RWPE2 (cell line): ENCODE data around the gene STX18.

Experiments used
- ATAC-seq: fragments of 200-7000 bp; cut with Tn5 transposase; 3 replicates; pipeline ENCODE4 v1.9.1; 2021; ENCODE audit warnings: low read depth
- DNase-seq: peaks from one replicate; pipeline ENCODE4 v3.0.0-alpha.2; 2020; ENCODE audit warnings: low spot score
- H3K27ac ChIP-seq: fragments of 450-650 bp; 2 replicates; pipeline ENCODE4 v1.5.1; 2017; ENCODE audit warnings: mild to moderate bottlenecking; ENCODE audit not compliant: poor library complexity, severe bottlenecking
- H3K27me3 ChIP-seq: fragments of 250-450 bp; sonication (Bioruptor Pico); 2 replicates; pipeline ENCODE4 v1.5.1; 2021; ENCODE audit warnings: mild to moderate bottlenecking, moderate library complexity; ENCODE audit not compliant: insufficient read depth, poor library complexity, severe bottlenecking
- H3K36me3 ChIP-seq: fragments of 250-450 bp; sonication (Bioruptor Pico); 2 replicates; pipeline ENCODE4 v1.5.1; 2020; ENCODE audit warnings: low read depth, mild to moderate bottlenecking, moderate library complexity
- H3K4me1 ChIP-seq: fragments of 250-450 bp; sonication (Bioruptor Pico); 2 replicates; pipeline ENCODE4 v1.5.1; 2021; ENCODE audit warnings: mild to moderate bottlenecking, moderate library complexity; ENCODE audit not compliant: insufficient read depth, poor library complexity, severe bottlenecking
- H3K4me3 ChIP-seq: fragments of 250-450 bp; sonication (Bioruptor Pico); 2 replicates; pipeline ENCODE4 v1.5.1; 2021; ENCODE audit warnings: mild to moderate bottlenecking, moderate library complexity; ENCODE audit not compliant: severe bottlenecking
- H3K9me3 ChIP-seq: fragments of 250-450 bp; sonication (Bioruptor Pico); 2 replicates; pipeline ENCODE4 v1.5.1; 2021; ENCODE audit warnings: mild to moderate bottlenecking, moderate library complexity; ENCODE audit not compliant: severe bottlenecking
- CTCF ChIP-seq: fragments of 450-650 bp; IDR thresholded peaks from one replicate; pipeline ENCODE4 v1.5.1; 2017; ENCODE audit warnings: mild to moderate bottlenecking, moderate library complexity; ENCODE audit not compliant: poor library complexity, severe bottlenecking

Gene STX18

GRCh38 chr4:4419896-4420295, 122.0 kb downstream of the STX18 start:
- no peak for TF ChIP-seq CTCF
- ATAC-seq (no peak), DNase-seq (no peak)
- Histone ChIP-seq H3K27ac (no peak overlapping the region), H3K4me1 (no peaks in the 10 kb centered on the region), H3K27me3 (no peaks in the 10 kb centered on the region), H3K9me3 (no peaks in the 10 kb centered on the region), H3K4me3 (no peak overlapping the region), H3K36me3 (peaks cover 12% of the 10 kb centered on the region)

GRCh38 chr4:4418676-4419390, 123.0 kb downstream of the STX18 start:
- no peak overlapping the region for H3K4me3 ChIP-seq
- H3K4me1 ChIP-seq: no peaks in the 10 kb centered on the region
- H3K27ac ChIP-seq: no peak overlapping the region
- H3K27me3 ChIP-seq: no peaks in the 10 kb centered on the region
- H3K9me3 ChIP-seq: no peaks in the 10 kb centered on the region
- ATAC-seq: no peak
- no peak for TF ChIP-seq CTCF
- H3K36me3 ChIP-seq: peaks cover 12% of the 10 kb centered on the region
- DNase-seq: no peak

GRCh38 chr4:4417886-4418285, 124.0 kb downstream of the STX18 start:
- ATAC-seq (no peak), DNase-seq (no peak)
- no peak overlapping the region for H3K4me3 ChIP-seq
- no peaks in the 10 kb centered on the region for H3K9me3 ChIP-seq
- no peak overlapping the region for H3K27ac ChIP-seq
- H3K27me3 ChIP-seq: no peaks in the 10 kb centered on the region
- no peaks in the 10 kb centered on the region for H3K4me1 ChIP-seq
- peaks cover 12% of the 10 kb centered on the region for H3K36me3 ChIP-seq
- TF ChIP-seq CTCF: no peak

- Histone ChIP-seq H3K27ac (no peak overlapping the region), H3K4me1 (no peaks in the 10 kb centered on the region), H3K36me3 (peaks cover 12% of the 10 kb centered on the region), H3K4me3 (no peak overlapping the region), H3K9me3 (no peaks in the 10 kb centered on the region), H3K27me3 (no peaks in the 10 kb centered on the region)
- ATAC-seq (no peak), DNase-seq (no peak)
- no peak for TF ChIP-seq CTCF
Measured at GRCh38 chr4:4416981-4417380, 124.9 kb downstream of the STX18 start.
